PFSK-1 (cell line): ENCODE results near the gene USP46.

Source experiments
- POLR2AphosphoS5 ChIP-seq: IDR thresholded peaks from 2 replicates; pipeline ENCODE4 v1.6.1; 2012; ENCODE audit warnings: low read depth, mild to moderate bottlenecking, control low read depth, low read length, moderate library complexity
- SIN3A ChIP-seq: IDR thresholded peaks from 2 replicates; pipeline ENCODE4 v1.6.1; 2012; ENCODE audit warnings: mild to moderate bottlenecking, low read length, moderate library complexity, borderline replicate concordance; ENCODE audit not compliant: insufficient read depth
- TAF1 ChIP-seq: IDR thresholded peaks from 2 replicates; pipeline ENCODE4 v1.6.1; 2012; ENCODE audit warnings: low read length, control low read depth, borderline replicate concordance; ENCODE audit not compliant: insufficient read depth

DNA sequence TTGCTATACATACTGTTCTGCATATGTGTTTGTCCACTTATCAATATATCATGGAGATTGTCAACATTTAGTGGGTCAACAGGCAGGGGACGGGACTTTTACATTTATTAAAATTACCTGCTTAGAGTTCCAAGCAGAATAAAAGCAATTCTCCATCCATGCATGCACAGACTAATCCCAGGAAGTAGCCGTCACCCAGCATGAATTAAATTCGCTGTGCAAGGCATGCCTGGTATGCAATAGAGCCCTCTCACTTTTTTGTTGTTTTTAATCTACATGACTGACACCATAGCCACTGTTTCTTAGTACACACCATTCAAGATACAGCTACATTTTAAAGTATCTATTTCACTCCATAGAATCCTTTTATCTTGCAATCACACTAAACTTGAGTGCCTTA lies 108.9 kb downstream of the USP46 start:
- TF ChIP-seq POLR2AphosphoS5 (no peak), TAF1 (no peak), SIN3A (no peak)
